K562 (cell line): ENCODE results near the gene SFRP5. TPM values are rescaled to one million over a fixed set of nuclear protein-coding genes. Genes with fewer than 3 reads are reported as not detected.

Experiments
- AFF1 ChIP-seq, 2 experiments: fragments of 450-650 bp; IDR thresholded peaks; 2 replicates each; pipeline ENCODE4 v1.6.1; 2018; ENCODE audit warnings: mild to moderate bottlenecking in 2 of 2, low read depth in 1 of 2; ENCODE audit not compliant: partially characterized antibody in 2 of 2
- BRF1 ChIP-seq: IDR thresholded peaks from 3 replicates; pipeline ENCODE4 v1.6.1; 2011; ENCODE audit warnings: borderline replicate concordance, mild to moderate bottlenecking; ENCODE audit not compliant: insufficient read length; ENCODE audit errors: extremely low read depth
- CBX2 ChIP-seq: fragments of 200-600 bp; sonication (generic); IDR thresholded peaks from one replicate; pipeline ENCODE4 v1.6.1; 2012; ENCODE audit warnings: mild to moderate bottlenecking, low read length, inconsistent platforms; ENCODE audit not compliant: insufficient read depth, poor library complexity, severe bottlenecking
- HCFC1 ChIP-seq: IDR thresholded peaks from 2 replicates; pipeline ENCODE4 v1.6.1; 2012; ENCODE audit warnings: low read depth, low read length, improper control_type of control experiment
- NFIC ChIP-seq: fragments of 450-650 bp; IDR thresholded peaks from 2 replicates; pipeline ENCODE4 v1.6.1; 2017; ENCODE audit warnings: mild to moderate bottlenecking, inconsistent platforms
- NKRF ChIP-seq: fragments of 450-650 bp; IDR thresholded peaks from 2 replicates; pipeline ENCODE4 v1.6.1; 2016; ENCODE audit warnings: borderline replicate concordance
- NR2C1 ChIP-seq, 2 experiments: fragments of 450-650 bp; IDR thresholded peaks; 2 replicates each; pipeline ENCODE4 v1.6.1; 2017; ENCODE audit warnings: mild to moderate bottlenecking in 2 of 2, antibody characterized with exemption in 1 of 2, inconsistent platforms in 1 of 2, missing compliant biosample characterization in 1 of 2, missing genetic modification characterization in 1 of 2
- NRF1 ChIP-seq, 2 experiments: fragments of 450-650 bp; IDR thresholded peaks in 1 of 2; conservative IDR thresholded peaks in 1 of 2; 2 replicates each; pipeline ENCODE4 v1.6.1; 2014; ENCODE audit warnings: mild to moderate bottlenecking in 2 of 2
- PBX2 ChIP-seq, 2 experiments: IDR thresholded peaks in 1 of 2; conservative IDR thresholded peaks in 1 of 2; 2 replicates each; pipeline ENCODE4 v1.6.1; 2016; ENCODE audit warnings: low read depth in 2 of 2, mild to moderate bottlenecking in 1 of 2, missing compliant biosample characterization in 1 of 2, missing genetic modification characterization in 1 of 2, moderate library complexity in 1 of 2
- PCBP2 ChIP-seq: fragments of 200-400 bp; formaldehyde crosslinking; IDR thresholded peaks from 2 replicates; pipeline ENCODE4 v1.6.1; 2018; ENCODE audit warnings: low read length, low read depth, mild to moderate bottlenecking, moderate library complexity; ENCODE audit not compliant: poor library complexity, severe bottlenecking
- PKNOX1 ChIP-seq: fragments of 450-650 bp; IDR thresholded peaks from 2 replicates; pipeline ENCODE4 v1.6.1; 2016
- PURB ChIP-seq: sonication (generic); formaldehyde crosslinking; IDR thresholded peaks from 2 replicates; pipeline ENCODE4 v1.9.0; 2021; ENCODE audit warnings: low read depth, mild to moderate bottlenecking, missing genetic modification reagents
- RFX1 ChIP-seq: fragments of 450-650 bp; IDR thresholded peaks from 2 replicates; pipeline ENCODE4 v1.6.1; 2016; ENCODE audit warnings: mild to moderate bottlenecking, moderate library complexity
- TFAM ChIP-seq: fragments of 250-450 bp; sonication (Bioruptor Pico); conservative IDR thresholded peaks from 2 replicates; pipeline ENCODE4 v1.5.0; 2021; ENCODE audit warnings: mild to moderate bottlenecking, moderate library complexity
- THAP7 ChIP-seq: fragments of 250-450 bp; sonication (Bioruptor Pico); IDR thresholded peaks from 2 replicates; pipeline ENCODE4 v1.5.0; 2021
- ZNF77 ChIP-seq: fragments of 250-450 bp; sonication (Bioruptor Pico); IDR thresholded peaks from 2 replicates; pipeline ENCODE4 v1.5.0; 2020
- polyA plus RNA-seq, 8 experiments: library from polyadenylated mRNA; depleted of rRNA in 4 of 8; stranded (reverse) in 5 of 8; unstranded in 3 of 8; fragments of >200 nt; fragmentation: Nextera tagmentation in 2 of 8; fragmentation: Illumina TruSeq in 1 of 8; extraction: Ambion mirVana in 2 of 8; extraction: Trizol in 1 of 8; gene quantifications; 2 replicates each; pipeline versions ENCODE4 v1.2.1 to v1.2.3, GENCODE V29; 2011 to 2014; ENCODE audit warnings: inconsistent platforms in 1 of 8, missing spikeins in 1 of 8
- total RNA-seq, 7 experiments: library from RNA; depleted of rRNA in 6 of 7; stranded (reverse); fragments of >200 nt in 6 of 7; fragmentation: Illumina TruSeq in 2 of 7; extraction: Trizol in 2 of 7; gene quantifications; 2 replicates each; pipeline versions ENCODE4 v1.2.1 to v1.2.3, GENCODE V29; 2011 to 2021; ENCODE audit warnings: low replicate concordance in 1 of 7

Gene SFRP5
- total and polyA plus RNA-seq, 9 of the 15 experiments (the other 6 are each of a cell fraction or from before 2014, with no cell fraction given), result 0.07 to 0.29 (median 0.13) TPM; not detected in 3

DNA sequence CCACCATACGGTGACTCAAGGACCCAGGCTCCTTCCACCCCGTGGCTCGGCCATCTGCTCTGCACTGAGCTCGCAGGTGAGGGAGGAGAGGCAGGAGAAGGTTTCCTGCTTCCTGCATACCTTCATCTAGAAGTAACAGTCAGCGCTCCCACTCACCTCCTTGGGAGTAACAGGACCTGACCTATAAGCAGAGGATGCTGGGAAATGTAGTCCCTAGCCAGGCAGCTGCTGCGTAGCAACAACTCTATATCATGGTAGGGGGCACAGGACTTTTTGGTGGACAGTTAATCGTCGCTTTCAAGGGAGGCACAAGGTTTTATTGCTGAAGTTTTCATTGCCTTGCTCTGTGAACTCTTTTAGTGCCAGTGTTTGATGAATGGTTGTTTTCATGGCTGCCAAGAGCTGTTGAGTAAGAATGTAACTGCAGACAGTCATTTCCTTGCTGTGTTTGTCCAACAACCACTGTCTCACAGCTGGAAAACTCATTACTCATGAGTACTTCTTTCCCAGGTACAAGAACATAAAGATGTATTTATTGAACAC lies 45.1 kb downstream of the SFRP5 start (continued):
- TF ChIP-seq NKRF (no peak), PCBP2 (no peak), NRF1 (conservative IDR thresholded peaks at IDR 0.05 in 1 of 2, IDR thresholded peaks at IDR 0.05 in 1 of 2) (no peak), TFAM (CRISPR knock-in tag) (no peak), HCFC1 (peak; percentile 83), NFIC (peak; percentile 11; the same call in 1 of the 2 replicates), PKNOX1 (0 out of 2 replicates have a peak, but pooled peaks have one; percentile 17), CBX2 (no peak), PBX2 (CRISPR knock-in tag; IDR thresholded peaks at IDR 0.05; ENCODE audit: low read depth) (no peak), PBX2 (tag; conservative IDR thresholded peaks at IDR 0.05; ENCODE audit: low read depth) (peak; percentile 76), BRF1 (no peak), THAP7 (no peak), NR2C1 (IDR thresholded peaks at IDR 0.05) (peak; percentile 87), NR2C1 (tag; IDR thresholded peaks at IDR 0.05) (peak; percentile 95), AFF1 (IDR thresholded peaks at IDR 0.05; ENCODE audit: low read depth in 1 of 2, partially characterized antibody in 2 of 2) (peak in 1 of 2 experiments; percentile 90), PURB (no peak), ZNF77 (CRISPR knock-in tag) (no peak), RFX1 (peak; percentile 64)
